Mesenchymal stem cell (in vitro differentiated cells and primary cell): Measurements from ENCODE around the gene ADAMTS17.

Source experiments
- DNase-seq: peaks from one replicate; pipeline ENCODE4 v3.0.0-alpha.2; 2013
- H2AFZ ChIP-seq: one replicate; pipeline ENCODE4 v1.6.1; 2013; ENCODE audit warnings: low read depth, mild to moderate bottlenecking, control low read depth, inconsistent platforms, low read length, moderate library complexity
- H2AK5ac ChIP-seq: 2 replicates; pipeline ENCODE4 v1.6.1; 2013; ENCODE audit warnings: low read length, moderate library complexity, mild to moderate bottlenecking, inconsistent platforms; ENCODE audit not compliant: severe bottlenecking
- H2BK120ac ChIP-seq: one replicate; pipeline ENCODE4 v1.6.1; 2013; ENCODE audit warnings: low read depth, mild to moderate bottlenecking, inconsistent platforms, low read length, moderate library complexity
- H2BK12ac ChIP-seq, 2 experiments: one replicate each; pipeline ENCODE4 v1.6.1; 2013; ENCODE audit warnings: inconsistent platforms in 2 of 2, low read length in 2 of 2, mild to moderate bottlenecking in 2 of 2, moderate library complexity in 2 of 2, control low read depth in 1 of 2
- H2BK15ac ChIP-seq: one replicate; pipeline ENCODE4 v1.6.1; 2013; ENCODE audit warnings: mild to moderate bottlenecking, low read depth, inconsistent platforms; ENCODE audit not compliant: poor library complexity, severe bottlenecking
- H2BK5ac ChIP-seq: 2 replicates; pipeline ENCODE4 v1.6.1; 2013; ENCODE audit warnings: low read depth, mild to moderate bottlenecking, low read length, control low read depth, inconsistent platforms; ENCODE audit not compliant: poor library complexity, severe bottlenecking
- H3K14ac ChIP-seq, 2 experiments: one replicate each; pipeline ENCODE4 v1.6.1; 2013; ENCODE audit warnings: inconsistent platforms in 2 of 2, low read length in 2 of 2, control low read depth in 1 of 2, mild to moderate bottlenecking in 1 of 2, moderate library complexity in 1 of 2
- H3K18ac ChIP-seq, 2 experiments: one replicate each; pipeline ENCODE4 v1.6.1; 2013; ENCODE audit warnings: inconsistent platforms in 2 of 2, low read length in 2 of 2, control low read depth in 1 of 2, low read depth in 1 of 2, mild to moderate bottlenecking in 1 of 2
- H3K23ac ChIP-seq, 2 experiments: one replicate each; pipeline ENCODE4 v1.6.1; 2013; ENCODE audit warnings: inconsistent platforms in 2 of 2, low read length in 2 of 2, mild to moderate bottlenecking in 2 of 2, moderate library complexity in 2 of 2, control low read depth in 1 of 2
- H3K27ac ChIP-seq: 2 replicates; pipeline ENCODE4 v1.5.1; 2013; ENCODE audit warnings: mild to moderate bottlenecking, moderate library complexity, low read length, control low read depth, inconsistent platforms; ENCODE audit not compliant: poor library complexity, severe bottlenecking
- H3K27me3 ChIP-seq, 2 experiments: 2 replicates each; pipeline versions ENCODE4 v1.6.1 to v1.7.0; 2013; ENCODE audit warnings: low read length in 2 of 2, mild to moderate bottlenecking in 2 of 2, moderate library complexity in 2 of 2, control low read depth in 1 of 2, inconsistent platforms in 1 of 2; ENCODE audit not compliant: control insufficient read depth in 1 of 2, insufficient read depth in 1 of 2
- H3K36me3 ChIP-seq, 2 experiments: 2 replicates each; pipeline versions ENCODE4 v1.6.1 to v1.7.0; 2013; ENCODE audit warnings: low read length in 2 of 2, control low read depth in 1 of 2, inconsistent platforms in 1 of 2, low read depth in 1 of 2, mild to moderate bottlenecking in 1 of 2; ENCODE audit not compliant: insufficient read depth in 2 of 2, control insufficient read depth in 1 of 2
- H3K4ac ChIP-seq, 2 experiments: one replicate each; pipeline ENCODE4 v1.6.1; 2013; ENCODE audit warnings: inconsistent platforms in 2 of 2, low read length in 2 of 2, mild to moderate bottlenecking in 2 of 2, moderate library complexity in 2 of 2, control low read depth in 1 of 2, low read depth in 1 of 2
- H3K4me1 ChIP-seq: 2 replicates; pipeline ENCODE4 v1.6.1; 2013; ENCODE audit warnings: low read depth, low read length, control low read depth; ENCODE audit not compliant: control insufficient read depth, insufficient read depth
- H3K4me2 ChIP-seq: 2 replicates; pipeline ENCODE4 v1.6.1; 2013; ENCODE audit warnings: low read length, mild to moderate bottlenecking, inconsistent platforms; ENCODE audit not compliant: poor library complexity, severe bottlenecking
- H3K4me3 ChIP-seq, 2 experiments: 2 replicates each; pipeline versions ENCODE4 v1.5.1 to v1.7.0; 2013; ENCODE audit warnings: low read length in 2 of 2, mild to moderate bottlenecking in 2 of 2, control low read depth in 1 of 2, low read depth in 1 of 2; ENCODE audit not compliant: insufficient read depth in 1 of 2
- H3K79me1 ChIP-seq: replicated peaks from 2 replicates; pipeline ENCODE4 v1.6.1; 2013; ENCODE audit warnings: mild to moderate bottlenecking, control low read depth, low read length, inconsistent platforms; ENCODE audit not compliant: poor library complexity, severe bottlenecking
- H3K9ac ChIP-seq: 2 replicates; pipeline ENCODE4 v1.7.0; 2013; ENCODE audit warnings: mild to moderate bottlenecking, low read length, moderate library complexity
- H3K9me3 ChIP-seq: 2 replicates; pipeline ENCODE4 v1.7.0; 2013; ENCODE audit warnings: mild to moderate bottlenecking, low read length; ENCODE audit not compliant: control insufficient read depth
- H4K8ac ChIP-seq: one replicate; pipeline ENCODE4 v1.6.1; 2013; ENCODE audit warnings: inconsistent platforms, mild to moderate bottlenecking, low read length, moderate library complexity
- H4K91ac ChIP-seq: one replicate; pipeline ENCODE4 v1.6.1; 2013; ENCODE audit warnings: mild to moderate bottlenecking, low read length, inconsistent platforms
- WGBS: methylation state at CpG from one replicate; pipeline ENCODE4 v1.1.7; 2013; ENCODE audit warnings: mixed read lengths; 5-methylcytosine and 5-hydroxymethylcytosine counted together

Gene ADAMTS17

GRCh38 chr15:99995543-99995942, 346.2 kb downstream of the ADAMTS17 start:
- Histone ChIP-seq H3K4me1 (peaks cover 2% of the 10 kb centered on the region), H4K8ac (no peak overlapping the region), H2BK15ac (no peak overlapping the region), H3K36me3 (no peaks in the 10 kb centered on the region), H2BK5ac (no peak overlapping the region), H3K4me2 (no peak overlapping the region), H2BK12ac (no peak overlapping the region), H3K23ac (no peak overlapping the region), H3K14ac (no peak overlapping the region), H3K27ac (no peak overlapping the region), H3K4me3 (no peak overlapping the region), H2AK5ac (no peak overlapping the region), H3K4ac (no peak overlapping the region), H2AFZ (no peak overlapping the region), H3K9ac (no peak overlapping the region), H4K91ac (no peak overlapping the region), H3K18ac (no peak overlapping the region), H3K79me1 (no peaks in the 10 kb centered on the region), H2BK120ac (no peak overlapping the region), H3K27me3 (peaks cover 0 to 5% of the 10 kb centered on the region in 2 experiments), H3K9me3 (no peaks in the 10 kb centered on the region)
- no peak for DNase-seq
- 87% methylated on average over 7 of the region's 11 CpGs for WGBS

GRCh38 chr15:99994849-99995248, 346.9 kb downstream of the ADAMTS17 start:
- Histone ChIP-seq H2BK5ac (no peak overlapping the region), H2BK120ac (no peak overlapping the region), H3K4me1 (peaks cover 2% of the 10 kb centered on the region), H3K79me1 (no peaks in the 10 kb centered on the region), H2AFZ (no peak overlapping the region), H3K9ac (no peak overlapping the region), H3K36me3 (no peaks in the 10 kb centered on the region), H2BK12ac (no peak overlapping the region), H3K18ac (no peak overlapping the region), H3K27me3 (peaks cover 0 to 5% of the 10 kb centered on the region in 2 experiments), H2AK5ac (no peak overlapping the region), H3K23ac (no peak overlapping the region), H3K4me2 (no peak overlapping the region), H2BK15ac (no peak overlapping the region), H3K27ac (no peak overlapping the region), H3K4me3 (no peak overlapping the region), H4K8ac (no peak overlapping the region), H3K9me3 (no peaks in the 10 kb centered on the region), H4K91ac (no peak overlapping the region), H3K4ac (no peak overlapping the region), H3K14ac (no peak overlapping the region)
- no peak for DNase-seq
- 74% methylated on average over 6 of the region's 6 CpGs for WGBS

GRCh38 chr15:99993681-99994131, 348.1 kb downstream of the ADAMTS17 start:
- Histone ChIP-seq H3K23ac (no peak overlapping the region), H2AK5ac (no peak overlapping the region), H2BK15ac (no peak overlapping the region), H3K9me3 (peaks cover 1% of the 10 kb centered on the region), H2BK120ac (no peak overlapping the region), H3K14ac (no peak overlapping the region), H3K4me2 (no peak overlapping the region), H3K27me3 (peaks cover 0 to 5% of the 10 kb centered on the region in 2 experiments), H2AFZ (no peak overlapping the region), H3K9ac (no peak overlapping the region), H3K18ac (no peak overlapping the region), H3K4me3 (no peak overlapping the region), H2BK12ac (no peak overlapping the region), H2BK5ac (no peak overlapping the region), H3K4me1 (peaks cover 2% of the 10 kb centered on the region), H3K79me1 (no peaks in the 10 kb centered on the region), H3K36me3 (no peaks in the 10 kb centered on the region), H3K4ac (no peak overlapping the region), H4K91ac (no peak overlapping the region), H3K27ac (no peak overlapping the region), H4K8ac (no peak overlapping the region)
- 86% methylated on average over 10 of the region's 10 CpGs for WGBS
- DNase-seq = no peak

GRCh38 chr15:99993262-99993661, 348.5 kb downstream of the ADAMTS17 start:
- Histone ChIP-seq H3K18ac (no peak overlapping the region), H3K4me3 (no peak overlapping the region), H4K8ac (no peak overlapping the region), H3K27me3 (peaks cover 0 to 5% of the 10 kb centered on the region in 2 experiments), H3K27ac (no peak overlapping the region), H3K4ac (no peak overlapping the region), H3K4me1 (peaks cover 2% of the 10 kb centered on the region), H2AK5ac (no peak overlapping the region), H4K91ac (no peak overlapping the region), H3K36me3 (no peaks in the 10 kb centered on the region), H2BK15ac (no peak overlapping the region), H3K9me3 (peaks cover 6% of the 10 kb centered on the region), H3K4me2 (no peak overlapping the region), H3K14ac (no peak overlapping the region), H3K23ac (no peak overlapping the region), H2BK120ac (no peak overlapping the region), H3K79me1 (no peaks in the 10 kb centered on the region), H2AFZ (no peak overlapping the region), H2BK5ac (no peak overlapping the region), H2BK12ac (no peak overlapping the region), H3K9ac (no peak overlapping the region)
- WGBS = 87% methylated on average over 8 of the region's 8 CpGs
- no peak for DNase-seq
